LNCaP clone FGC (cell line): ENCODE measurements around the gene PHLDA3.

ENCODE experiments used
- DNase-seq: peaks from one replicate; pipeline ENCODE4 v3.0.0-alpha.2; 2011; ENCODE audit warnings: low read depth
- H3K4me3 ChIP-seq: 2 replicates; pipeline ENCODE4 v1.5.1; 2011; ENCODE audit warnings: mild to moderate bottlenecking, low read depth, low read length, control low read depth
- TF ChIP-seq, protein P1 (sequence below): IDR thresholded peaks from 2 replicates; pipeline ENCODE4 v1.5.1; 2012; ENCODE audit warnings: mild to moderate bottlenecking; ENCODE audit not compliant: control insufficient read depth, insufficient read depth; ENCODE audit errors: extremely low read depth

Gene PHLDA3

GRCh38 chr1:201465698-201466290 is 3.2 kb downstream of the PHLDA3 start:
- TF ChIP-seq, protein P1, sequence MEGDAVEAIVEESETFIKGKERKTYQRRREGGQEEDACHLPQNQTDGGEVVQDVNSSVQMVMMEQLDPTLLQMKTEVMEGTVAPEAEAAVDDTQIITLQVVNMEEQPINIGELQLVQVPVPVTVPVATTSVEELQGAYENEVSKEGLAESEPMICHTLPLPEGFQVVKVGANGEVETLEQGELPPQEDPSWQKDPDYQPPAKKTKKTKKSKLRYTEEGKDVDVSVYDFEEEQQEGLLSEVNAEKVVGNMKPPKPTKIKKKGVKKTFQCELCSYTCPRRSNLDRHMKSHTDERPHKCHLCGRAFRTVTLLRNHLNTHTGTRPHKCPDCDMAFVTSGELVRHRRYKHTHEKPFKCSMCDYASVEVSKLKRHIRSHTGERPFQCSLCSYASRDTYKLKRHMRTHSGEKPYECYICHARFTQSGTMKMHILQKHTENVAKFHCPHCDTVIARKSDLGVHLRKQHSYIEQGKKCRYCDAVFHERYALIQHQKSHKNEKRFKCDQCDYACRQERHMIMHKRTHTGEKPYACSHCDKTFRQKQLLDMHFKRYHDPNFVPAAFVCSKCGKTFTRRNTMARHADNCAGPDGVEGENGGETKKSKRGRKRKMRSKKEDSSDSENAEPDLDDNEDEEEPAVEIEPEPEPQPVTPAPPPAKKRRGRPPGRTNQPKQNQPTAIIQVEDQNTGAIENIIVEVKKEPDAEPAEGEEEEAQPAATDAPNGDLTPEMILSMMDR = no peak
- no peak for DNase-seq
- no peak overlapping the region for H3K4me3 ChIP-seq

- TF ChIP-seq, protein P1 = 0 out of 2 replicates have a peak, but pooled peaks have one; percentile 10
- no peak for DNase-seq
- H3K4me3 ChIP-seq = no peak overlapping the region
These were observed 5.9 kb downstream of the PHLDA3 start for GRCh38 chr1:201463071-201463552.

DNA sequence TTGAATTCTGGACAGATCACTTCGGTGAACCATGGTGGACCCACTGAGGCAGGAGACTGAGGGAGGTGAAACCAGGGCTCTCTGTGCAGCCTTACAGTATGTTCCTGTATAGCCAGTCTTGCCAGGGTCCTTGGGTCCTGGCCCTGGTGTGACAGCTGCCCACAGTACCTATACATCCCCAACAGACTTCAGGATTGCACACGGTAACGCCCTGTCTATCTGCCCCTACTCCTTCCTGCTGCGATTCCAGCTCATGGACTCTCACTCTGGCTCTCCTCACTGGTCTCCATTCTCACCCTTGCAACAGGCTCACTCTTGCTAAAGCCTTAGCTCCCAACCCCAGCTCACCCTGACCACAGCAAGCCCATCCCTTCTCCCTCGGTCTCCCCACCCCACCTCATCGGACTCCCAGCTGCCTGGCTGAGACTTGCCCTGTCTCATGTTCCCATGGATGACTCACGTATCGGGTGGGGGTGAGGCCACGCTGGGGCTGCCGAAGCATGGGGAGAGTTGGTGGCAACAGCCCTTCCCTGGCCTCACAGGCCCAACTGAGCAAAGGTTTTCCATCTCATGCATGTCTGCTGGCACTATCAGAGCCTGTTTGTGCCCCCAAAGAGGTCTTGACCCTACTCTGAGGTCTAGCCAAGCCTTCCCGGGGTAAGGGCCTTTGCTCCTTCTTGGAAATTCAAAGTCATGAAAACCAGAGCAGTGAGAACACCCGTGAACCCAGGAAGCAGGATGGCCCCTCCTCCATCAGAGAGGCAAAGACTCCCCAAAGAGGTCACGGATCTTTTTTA is 7.1 kb downstream of the PHLDA3 start:
- TF ChIP-seq, protein P1 = no peak
- H3K4me3 ChIP-seq = no peak overlapping the region
- no peak for DNase-seq

DNA sequence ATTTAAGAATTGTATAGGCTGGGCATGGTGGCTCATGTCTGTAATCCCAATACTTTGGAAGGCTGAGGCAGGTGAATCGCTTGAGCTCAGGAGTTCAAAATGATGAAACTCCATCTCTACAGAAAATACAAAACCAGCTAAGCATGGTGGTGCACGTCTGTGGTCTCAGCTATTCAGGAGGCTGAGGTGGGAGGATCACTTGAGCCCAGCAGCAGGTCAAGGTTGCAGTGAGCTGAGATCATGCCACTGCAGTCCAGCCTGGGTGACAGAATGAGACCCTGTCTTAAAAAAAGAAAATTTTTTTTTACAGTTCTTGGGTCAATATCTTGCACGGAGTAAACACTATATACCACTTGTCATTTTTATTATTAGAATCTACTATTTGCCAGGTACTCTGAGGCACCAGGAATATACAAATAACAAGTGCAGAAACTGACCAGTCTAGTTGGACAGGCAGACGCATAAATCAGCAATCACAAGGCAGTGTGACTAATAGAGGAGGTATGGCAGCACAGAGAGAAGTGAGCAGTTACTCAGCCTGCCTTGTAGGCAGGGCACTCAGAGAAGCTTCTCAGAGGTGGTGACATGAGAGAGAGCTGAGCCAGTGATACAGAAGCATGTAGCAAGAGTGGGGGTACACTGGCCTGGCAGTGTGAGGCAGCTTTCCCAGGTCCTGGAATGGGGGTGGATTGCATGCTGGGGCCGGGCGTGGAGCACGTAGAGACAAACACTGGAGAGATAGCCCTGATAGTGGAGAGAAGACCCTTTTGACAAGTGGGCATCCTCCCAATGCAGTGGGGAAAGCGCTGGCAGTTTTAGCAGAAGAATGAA is 8.0 kb downstream of the PHLDA3 start:
- DNase-seq = peak; percentile 98
- TF ChIP-seq, protein P1 = no peak
- H3K4me3 ChIP-seq = peak overlapping the region; percentile 17; the same call in 1 of the 2 replicates

GRCh38 chr1:201459775-201460174 is 9.2 kb downstream of the PHLDA3 start:
- DNase-seq = no peak
- H3K4me3 ChIP-seq = no peak overlapping the region
- TF ChIP-seq, protein P1 = no peak

DNA sequence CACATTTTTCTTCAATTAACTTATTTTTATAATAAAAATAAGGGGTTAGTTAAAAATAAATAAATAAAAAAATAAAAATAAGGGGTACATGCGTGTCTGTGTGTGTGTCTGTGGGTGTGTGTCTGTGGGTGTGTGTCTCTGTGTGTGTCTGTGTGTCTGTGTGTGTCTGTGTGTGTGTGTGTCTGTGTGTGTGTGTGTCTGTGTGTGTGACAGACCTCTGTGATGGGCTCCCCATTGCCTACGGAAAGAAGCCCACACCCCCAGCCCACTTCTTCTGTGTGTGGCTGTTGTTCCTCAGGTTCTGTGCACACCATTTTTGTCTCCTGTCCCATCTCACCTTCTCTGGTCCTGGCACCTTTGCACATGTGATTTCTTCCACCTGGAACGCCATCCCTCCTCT is 9.9 kb downstream of the PHLDA3 start:
- H3K4me3 ChIP-seq = no peak overlapping the region
- no peak for DNase-seq
- TF ChIP-seq, protein P1 = no peak
